HepG2 (cell line): ENCODE data around the gene KLHL17. TPM values are rescaled to one million over a fixed set of nuclear protein-coding genes. Genes with fewer than 3 reads are reported as not detected.

Source experiments
- ATAC-seq: fragments of 200-7000 bp; cut with Tn5 transposase; 3 replicates; pipeline ENCODE4 v1.9.1; 2020; ENCODE audit warnings: mild to moderate bottlenecking, moderate library complexity
- BruUV-seq: library from RNA; stranded (reverse); fragments of 400-500 nt; replicated peaks from 2 replicates; lab custom pipeline; 2021; lab: Mats Ljungman, UMichigan
- CTCF ChIA-PET: fragments of 300-600 bp; formaldehyde crosslinking; extraction: SDS; loops from one replicate; lab custom pipeline; 2021; ENCODE audit warnings: low total read pairs, inconsistent platforms, low intra/inter-chr PET ratio; lab: Yijun Ruan, JAX
- POLR2A ChIA-PET: fragments of 350-600 bp; sonication (Branson Sonifier 250); formaldehyde crosslinking; loops from one replicate; lab custom pipeline; 2020; ENCODE audit warnings: antibody characterized with exemption, inconsistent platforms; lab: Yijun Ruan, JAX
- DNase-seq: peaks from one replicate; pipeline ENCODE4 v3.0.0-alpha.2; 2015; ENCODE audit warnings: low spot score
- FAIRE-seq: peaks from 3 replicates; lab custom pipeline; 2011; peaks lifted over from hg19 to GRCh38; lab: Jason Lieb, UNC
- H2AFZ ChIP-seq: one replicate; pipeline ENCODE4 v1.6.1; 2011; ENCODE audit warnings: low read length, inconsistent platforms
- H3K27ac ChIP-seq: fragments of 300-600 bp; 3 replicates; pipeline ENCODE4 v1.8.0; 2011; ENCODE audit warnings: mixed run types, mild to moderate bottlenecking, mixed read lengths, low read length, inconsistent platforms; ENCODE audit not compliant: insufficient read depth; ENCODE audit errors: extremely low read length
- H3K27me3 ChIP-seq, 2 experiments: fragments of 200-600 bp in 1 of 2; 2 replicates in 1 of 2; 3 replicates in 1 of 2; pipeline versions ENCODE4 v1.6.0 to v1.8.0; 2011; ENCODE audit warnings: low read length in 2 of 2, mild to moderate bottlenecking in 2 of 2, moderate library complexity in 2 of 2, inconsistent platforms in 1 of 2; ENCODE audit not compliant: insufficient read depth in 2 of 2, control insufficient read depth in 1 of 2
- H3K36me3 ChIP-seq, 2 experiments: fragments of 200-600 bp in 1 of 2; replicated peaks in 1 of 2; 2 replicates in 1 of 2; 3 replicates in 1 of 2; pipeline versions ENCODE4 v1.5.1 to v1.8.0; 2011; ENCODE audit warnings: low read length in 2 of 2, inconsistent platforms in 1 of 2; ENCODE audit not compliant: insufficient read depth in 2 of 2, control insufficient read depth in 1 of 2
- H3K4me1 ChIP-seq: 2 replicates; pipeline ENCODE4 v1.5.1; 2012; ENCODE audit warnings: low read length, inconsistent platforms; ENCODE audit not compliant: insufficient read depth
- H3K4me2 ChIP-seq: 2 replicates; pipeline ENCODE4 v1.6.0; 2011; ENCODE audit warnings: low read depth, low read length, inconsistent platforms
- H3K4me3 ChIP-seq, 3 experiments: fragments of 200-600 bp in 1 of 3; sonication (generic), shearing (Covaris generic) in 1 of 3; replicated peaks in 1 of 3; 2 replicates each; pipeline ENCODE4 v1.5.1; 2011 to 2016; ENCODE audit warnings: low read length in 3 of 3, inconsistent platforms in 2 of 3, low read depth in 2 of 3, mild to moderate bottlenecking in 2 of 3, control low read depth in 1 of 3, mixed read lengths in 1 of 3; ENCODE audit not compliant: insufficient read depth in 1 of 3
- H3K79me2 ChIP-seq: one replicate; pipeline ENCODE4 v1.6.1; 2011; ENCODE audit warnings: low read length, inconsistent platforms; ENCODE audit not compliant: insufficient read depth
- H3K9ac ChIP-seq: 2 replicates; pipeline ENCODE4 v1.6.0; 2011; ENCODE audit warnings: mild to moderate bottlenecking, low read depth, low read length, inconsistent platforms; ENCODE audit not compliant: insufficient read depth
- H3K9me3 ChIP-seq: 2 replicates; pipeline ENCODE4 v1.5.1; 2012; ENCODE audit warnings: mild to moderate bottlenecking, low read length
- H4K20me1 ChIP-seq: 2 replicates; pipeline ENCODE4 v1.6.0; 2011; ENCODE audit warnings: inconsistent platforms, mild to moderate bottlenecking, low read length, moderate library complexity; ENCODE audit not compliant: insufficient read depth
- AGO2 ChIP-seq: fragments of 200-400 bp; formaldehyde crosslinking; optimal IDR thresholded peaks from 2 replicates; pipeline ENCODE3; 2017; ENCODE audit warnings: mild to moderate bottlenecking, low read depth, low read length, moderate library complexity
- EHMT2 ChIP-seq: fragments of 200-600 bp; sonication (generic); IDR thresholded peaks from 2 replicates; pipeline ENCODE4 v1.7.0; 2017; ENCODE audit warnings: antibody characterized with exemption, low read depth, low read length, borderline replicate concordance
- FOSL1 ChIP-seq: sonication (generic); formaldehyde crosslinking; IDR thresholded peaks from 2 replicates; pipeline ENCODE4 v1.9.0; 2021; ENCODE audit warnings: missing genetic modification reagents, borderline replicate concordance
- HES4 ChIP-seq: sonication (generic); formaldehyde crosslinking; IDR thresholded peaks from 2 replicates; pipeline ENCODE4 v1.9.0; 2021; ENCODE audit warnings: mild to moderate bottlenecking, missing genetic modification reagents, borderline replicate concordance
- KLF15 ChIP-seq: sonication (generic); formaldehyde crosslinking; IDR thresholded peaks from 2 replicates; pipeline ENCODE4 v1.8.1; 2023; ENCODE audit warnings: borderline replicate concordance, mild to moderate bottlenecking, inconsistent platforms, missing genetic modification reagents, mixed read lengths
- NFIC ChIP-seq: IDR thresholded peaks from 2 replicates; pipeline ENCODE4 v1.6.1; 2012; ENCODE audit warnings: mild to moderate bottlenecking, low read length, inconsistent platforms
- SMYD3 ChIP-seq: sonication (generic); formaldehyde crosslinking; IDR thresholded peaks from 2 replicates; pipeline ENCODE4 v1.8.1; 2023; ENCODE audit warnings: mild to moderate bottlenecking, missing genetic modification reagents
- TGIF2 ChIP-seq: IDR thresholded peaks from 2 replicates; pipeline ENCODE4 v1.6.1; 2016; ENCODE audit warnings: control low read depth, missing compliant biosample characterization
- THAP9 ChIP-seq: sonication (generic); formaldehyde crosslinking; IDR thresholded peaks from 2 replicates; pipeline ENCODE4; 2020; ENCODE audit warnings: missing genetic modification reagents, mild to moderate bottlenecking, borderline replicate concordance
- U2AF2 ChIP-seq: fragments of 200-400 bp; formaldehyde crosslinking; IDR thresholded peaks from 2 replicates; pipeline ENCODE4 v1.6.1; 2017; ENCODE audit warnings: low read depth, mild to moderate bottlenecking, low read length
- ZNF101 ChIP-seq: sonication (generic); formaldehyde crosslinking; IDR thresholded peaks from 2 replicates; pipeline ENCODE4 v1.4.0; 2020; ENCODE audit warnings: mild to moderate bottlenecking, low read depth, missing genetic modification reagents, borderline replicate concordance
- ZNF124 ChIP-seq: sonication (generic); formaldehyde crosslinking; IDR thresholded peaks from 2 replicates; pipeline ENCODE4 v1.4.0; 2020; ENCODE audit warnings: missing genetic modification reagents
- ZNF230 ChIP-seq: sonication (generic); formaldehyde crosslinking; IDR thresholded peaks from 2 replicates; pipeline ENCODE4 v1.4.0; 2020; ENCODE audit warnings: mild to moderate bottlenecking, missing genetic modification reagents
- ZNF451 ChIP-seq: sonication (generic); formaldehyde crosslinking; IDR thresholded peaks from 2 replicates; pipeline ENCODE4 v1.5.0; 2020; ENCODE audit warnings: mild to moderate bottlenecking, missing genetic modification reagents
- ZNF468 ChIP-seq: sonication (generic); formaldehyde crosslinking; IDR thresholded peaks from 2 replicates; pipeline ENCODE4 v1.8.0; 2022; ENCODE audit warnings: mild to moderate bottlenecking, moderate library complexity, missing genetic modification reagents
- ZNF510 ChIP-seq: sonication (generic); formaldehyde crosslinking; IDR thresholded peaks from 2 replicates; pipeline ENCODE4 v1.4.0; 2020; ENCODE audit warnings: low read depth, mild to moderate bottlenecking, missing genetic modification reagents
- ZNF546 ChIP-seq: sonication (generic); formaldehyde crosslinking; conservative IDR thresholded peaks from 2 replicates; pipeline ENCODE4 v1.8.1; 2023; ENCODE audit warnings: mild to moderate bottlenecking, missing genetic modification reagents
- ZNF883 ChIP-seq: sonication (generic); formaldehyde crosslinking; IDR thresholded peaks from 2 replicates; pipeline ENCODE4 v1.5.1; 2020; ENCODE audit warnings: mild to moderate bottlenecking, missing genetic modification reagents; ENCODE audit errors: not compliant biosample characterization
- WGBS: methylation state at CpG from one replicate; pipeline ENCODE4 v1.1.6; 2017; ENCODE audit warnings: low lambda C conversion rate; 5-methylcytosine and 5-hydroxymethylcytosine counted together
- in situ Hi-C: cut with HindIII; loops from 2 replicates; pipeline ENCODE4 v1.10.0; 2017; ENCODE audit warnings: low pct_unique_long_range_greater_than_20kb; ENCODE audit not compliant: extremely low pct_ligation_motif_present
- intact Hi-C: fragments of 100-400 bp; cut with micrococcal nuclease; formaldehyde crosslinking; loops from one replicate; pipeline ENCODE4 v1.10.0; 2022; ENCODE audit not compliant: unreplicated experiment
- polyA plus RNA-seq, 8 experiments: library from polyadenylated mRNA; depleted of rRNA in 3 of 8; stranded (reverse) in 7 of 8; unstranded in 1 of 8; fragments of >200 nt; fragmentation: Illumina TruSeq in 4 of 8; extraction: Trizol in 4 of 8; gene quantifications; 2 replicates each; pipeline versions ENCODE4 v1.2.1 to v1.2.3, GENCODE V29; 2011 to 2016; ENCODE audit warnings: low read depth in 4 of 8, missing spikeins in 1 of 8, mixed read lengths in 1 of 8; ENCODE audit not compliant: insufficient read depth in 1 of 8
- total RNA-seq, 5 experiments: library from RNA; depleted of rRNA; stranded (reverse); fragments of >200 nt; fragmentation: Illumina TruSeq; extraction: Trizol; gene quantifications; 2 replicates each; pipeline ENCODE4 v1.2.3, GENCODE V29; 2016; ENCODE audit warnings: low read depth in 1 of 5
- TF ChIP-seq, protein P1 (sequence below): sonication (generic); formaldehyde crosslinking; IDR thresholded peaks from 2 replicates; pipeline ENCODE4 v1.4.0; 2020; ENCODE audit warnings: mild to moderate bottlenecking, missing genetic modification reagents

KLHL17 gene
- total and polyA plus RNA-seq, 2 of the 13 experiments (the other 11 are each of a cell fraction or from before 2014, with no cell fraction given) = 9.3 to 24.7 TPM

- TF ChIP-seq EHMT2 (no peak), ZNF101 (CRISPR knock-in tag) (no peak), ZNF230 (no peak), ZNF546 (CRISPR knock-in tag) (no peak; the same call in 1 of the 2 replicates), HES4 (peak; percentile 68; the same call in 1 of the 2 replicates), AGO2 (peak; percentile 84), U2AF2 (no peak), ZNF124 (no peak), ZNF451 (CRISPR knock-in tag) (peak; percentile 0; the same call in 1 of the 2 replicates)
- TF ChIP-seq, protein P1, sequence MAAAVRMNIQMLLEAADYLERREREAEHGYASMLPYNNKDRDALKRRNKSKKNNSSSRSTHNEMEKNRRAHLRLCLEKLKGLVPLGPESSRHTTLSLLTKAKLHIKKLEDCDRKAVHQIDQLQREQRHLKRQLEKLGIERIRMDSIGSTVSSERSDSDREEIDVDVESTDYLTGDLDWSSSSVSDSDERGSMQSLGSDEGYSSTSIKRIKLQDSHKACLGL (CRISPR knock-in tag) = 0 out of 2 replicates have a peak, but pooled peaks have one; percentile 11
Observed at GRCh38 chr1:1005774-1006304, 45.5 kb downstream of the KLHL17 start (continued).

- peaks cover 6% of the 10 kb centered on the region for H3K79me2 ChIP-seq
- ChIA-PET POLR2A (interaction anchor here (0.7 to 4.1 kb wide), 15 partner anchors 9 to 281 kb away, joined by 3 to 61 read pairs (median 4); partner anchors contain the start of genes AGRN and UBE2J2), CTCF (no interaction called here)
- H4K20me1 ChIP-seq = no peaks in the 10 kb centered on the region
- FAIRE-seq (peak; percentile 92), DNase-seq (peak; percentile 94), ATAC-seq (peak; percentile 72)
- 59% methylated on average over 16 of the region's 37 CpGs for WGBS
- in situ Hi-C loops (no loop called here), intact Hi-C loops (loop anchor here (10.0 kb wide), 1 partner anchor 228 kb away; the partner anchor contains the start of genes B3GALT6 and SDF4)
- peak overlapping the region; percentile 77 for H3K9ac ChIP-seq
- peak overlapping the region; percentile 87 for H3K4me2 ChIP-seq
- peak overlapping the region; percentile 56 to 77 (median 70) for H3K4me3 ChIP-seq
- H3K4me1 ChIP-seq = peaks cover 54% of the 10 kb centered on the region
- H3K36me3 ChIP-seq = no peaks in the 10 kb centered on the region
- no peaks in the 10 kb centered on the region for H3K27me3 ChIP-seq
- no peak overlapping the region for H2AFZ ChIP-seq
- peak overlapping the region; percentile 88 for H3K27ac ChIP-seq
- H3K9me3 ChIP-seq = no peaks in the 10 kb centered on the region
- TSS peak; percentile 64 for BruUV-seq
- TF ChIP-seq ZNF124 = no peak
- TF ChIP-seq ZNF468 (CRISPR knock-in tag) = no peak
- TF ChIP-seq NFIC = no peak
- TF ChIP-seq TGIF2 (CRISPR knock-in tag) = peak; percentile 92
- TF ChIP-seq THAP9 (CRISPR knock-in tag) = peak; percentile 80; the same call in 1 of the 2 replicates
- 0 out of 2 replicates have a peak, but pooled peaks have one; percentile 81 for TF ChIP-seq ZNF510 (CRISPR knock-in tag)
- TF ChIP-seq KLF15 = no peak
- TF ChIP-seq FOSL1 = peak; percentile 95
- no peak for TF ChIP-seq ZNF883 (CRISPR knock-in tag)
- no peak; the same call in 1 of the 2 replicates for TF ChIP-seq SMYD3 (CRISPR knock-in tag)
Observed at GRCh38 chr1:1006305-1007159, 46.1 kb downstream of the KLHL17 start.
